ENCODE data around the gene G2E3.

G2E3 gene

DNA sequence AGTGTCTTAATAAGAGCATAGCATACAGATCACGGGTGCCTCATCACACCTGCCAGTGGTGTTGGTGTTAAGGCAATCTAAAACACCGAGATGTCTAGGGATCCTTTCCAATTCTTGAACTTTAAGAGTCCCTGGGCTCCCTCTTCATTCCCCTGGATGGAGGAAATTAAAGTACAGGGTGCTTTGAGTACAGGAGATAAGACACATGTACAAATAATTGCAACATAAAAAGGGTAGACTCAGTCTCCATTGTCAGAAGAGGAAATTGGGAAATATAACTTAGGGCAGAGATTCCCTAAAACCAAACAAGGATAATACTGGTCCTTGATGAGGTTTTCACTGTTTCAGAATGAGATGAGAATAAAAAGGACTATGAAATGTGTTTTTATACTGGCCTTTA lies 98.1 kb downstream of the G2E3 start:
- TF ChIP-seq, protein P1, sequence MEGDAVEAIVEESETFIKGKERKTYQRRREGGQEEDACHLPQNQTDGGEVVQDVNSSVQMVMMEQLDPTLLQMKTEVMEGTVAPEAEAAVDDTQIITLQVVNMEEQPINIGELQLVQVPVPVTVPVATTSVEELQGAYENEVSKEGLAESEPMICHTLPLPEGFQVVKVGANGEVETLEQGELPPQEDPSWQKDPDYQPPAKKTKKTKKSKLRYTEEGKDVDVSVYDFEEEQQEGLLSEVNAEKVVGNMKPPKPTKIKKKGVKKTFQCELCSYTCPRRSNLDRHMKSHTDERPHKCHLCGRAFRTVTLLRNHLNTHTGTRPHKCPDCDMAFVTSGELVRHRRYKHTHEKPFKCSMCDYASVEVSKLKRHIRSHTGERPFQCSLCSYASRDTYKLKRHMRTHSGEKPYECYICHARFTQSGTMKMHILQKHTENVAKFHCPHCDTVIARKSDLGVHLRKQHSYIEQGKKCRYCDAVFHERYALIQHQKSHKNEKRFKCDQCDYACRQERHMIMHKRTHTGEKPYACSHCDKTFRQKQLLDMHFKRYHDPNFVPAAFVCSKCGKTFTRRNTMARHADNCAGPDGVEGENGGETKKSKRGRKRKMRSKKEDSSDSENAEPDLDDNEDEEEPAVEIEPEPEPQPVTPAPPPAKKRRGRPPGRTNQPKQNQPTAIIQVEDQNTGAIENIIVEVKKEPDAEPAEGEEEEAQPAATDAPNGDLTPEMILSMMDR (IDR thresholded peaks at IDR 0.05; ENCODE audit: extremely low read depth, insufficient read depth, missing control alignments), result no peak
- DNase-seq (ENCODE audit: low spot score), result no peak
- in situ Hi-C loops (cut with MboI; ENCODE audit: low pct_unique_long_range_greater_than_20kb, low sequenced_read_pairs, unreplicated experiment), result loop anchor here (5.0 to 25.0 kb wide), 2 partner anchors 250 to 705 kb away; no protein-coding TSS in a partner anchor

DNA sequence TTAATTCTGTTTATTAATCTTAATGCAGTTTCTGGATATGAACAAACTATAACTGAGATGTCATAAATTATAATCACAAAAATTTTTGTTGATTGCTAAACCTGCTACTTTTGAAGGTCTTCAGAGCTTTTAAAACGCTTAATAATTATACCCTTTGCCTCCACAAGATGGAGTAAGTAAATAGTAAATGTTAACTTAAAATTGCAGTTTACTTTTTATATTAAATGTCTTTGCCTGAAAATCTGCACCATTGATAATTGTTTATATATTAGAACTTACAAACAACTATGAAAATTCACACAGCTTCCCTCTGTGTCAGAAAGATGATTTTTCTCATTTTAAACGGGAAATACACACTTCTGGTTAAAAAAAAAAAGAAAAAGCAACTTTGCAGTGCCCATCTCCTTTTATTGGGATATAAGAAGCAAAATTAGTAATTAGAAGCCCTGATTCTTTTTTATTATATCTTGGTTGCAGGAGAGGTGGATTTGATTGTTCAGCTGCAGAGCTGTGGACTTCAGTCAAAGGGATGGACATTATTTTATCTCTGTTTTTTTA lies 98.7 kb downstream of the G2E3 start:
- no peak for DNase-seq (ENCODE audit: low spot score)
- TF ChIP-seq, protein P1 (IDR thresholded peaks at IDR 0.05; ENCODE audit: extremely low read depth, insufficient read depth, missing control alignments), result peak; percentile 23
- in situ Hi-C loops (cut with MboI; ENCODE audit: low pct_unique_long_range_greater_than_20kb, low sequenced_read_pairs, unreplicated experiment), result loop anchor here (5.0 to 25.0 kb wide), 2 partner anchors 250 to 705 kb away; no protein-coding TSS in a partner anchor

DNA sequence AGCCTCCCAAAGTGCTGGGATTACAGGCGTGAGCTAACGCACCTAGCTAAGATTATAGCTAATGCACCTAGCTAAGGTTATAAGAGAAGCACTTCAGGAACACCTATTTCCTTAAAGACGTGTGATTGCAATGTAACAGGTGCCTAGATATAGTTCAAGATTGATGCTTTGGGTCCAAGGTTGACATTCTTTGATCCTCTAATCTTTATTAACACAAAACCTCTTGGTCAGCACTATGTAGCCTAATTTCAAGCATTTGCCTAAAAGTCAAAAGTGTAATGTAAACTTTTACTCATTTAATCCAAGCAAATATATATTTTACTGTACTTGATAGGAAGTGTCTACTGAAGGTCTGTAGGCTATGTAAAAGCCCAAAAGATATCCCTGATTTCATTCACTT lies 99.7 kb downstream of the G2E3 start:
- TF ChIP-seq, protein P1 (IDR thresholded peaks at IDR 0.05; ENCODE audit: extremely low read depth, insufficient read depth, missing control alignments), result no peak
- in situ Hi-C loops (cut with MboI; ENCODE audit: low pct_unique_long_range_greater_than_20kb, low sequenced_read_pairs, unreplicated experiment), result loop anchor here (5.0 to 25.0 kb wide), 2 partner anchors 249 to 704 kb away; no protein-coding TSS in a partner anchor
- DNase-seq (ENCODE audit: low spot score), result no peak

DNA sequence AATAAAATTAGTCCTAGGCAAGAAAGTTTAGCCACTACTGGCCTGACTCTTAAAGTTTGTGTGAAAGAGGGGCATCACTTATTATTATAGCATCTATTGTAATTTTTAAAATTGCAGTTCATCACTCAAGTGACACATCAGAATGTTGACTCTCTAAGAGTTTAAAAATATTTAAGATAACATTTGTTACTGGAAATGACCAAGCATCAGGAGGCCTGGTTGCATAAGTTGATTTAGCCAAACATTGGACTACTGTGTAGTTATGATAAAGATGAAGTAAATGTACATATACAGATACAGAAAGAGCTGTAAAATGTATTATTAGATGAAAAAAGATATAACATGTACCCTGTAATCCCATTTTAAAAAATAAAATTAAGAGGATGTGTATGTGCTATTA lies 110.6 kb downstream of the G2E3 start:
- TF ChIP-seq, protein P1 (IDR thresholded peaks at IDR 0.05; ENCODE audit: extremely low read depth, insufficient read depth, missing control alignments), result no peak
- no peak for DNase-seq (ENCODE audit: low spot score)
- in situ Hi-C loops (cut with MboI; ENCODE audit: low pct_unique_long_range_greater_than_20kb, low sequenced_read_pairs, unreplicated experiment), result loop anchor here (25.0 kb wide), 1 partner anchor 693 kb away; no protein-coding TSS in a partner anchor

All from GM13977 (cell line).